Measurements from ENCODE around the gene ARPP21.

GRCh38 chr3:35651851-35652250 lies 12.5 kb downstream of the ARPP21 start:
- no peak for TF ChIP-seq CTCF (conservative IDR thresholded peaks at IDR 0.05)
- TF ChIP-seq ZFX (IDR thresholded peaks at IDR 0.05) = no peak
